Neural cell (in vitro differentiated cells): Measurements from ENCODE around the gene DNAJC15. TPM values are rescaled to one million over a fixed set of nuclear protein-coding genes. Genes with fewer than 3 reads are reported as not detected.

Experiments used
- H2AFZ ChIP-seq: fragments of 200-600, 300-800 bp; sonication (generic), shearing (Covaris generic); 2 replicates; pipeline ENCODE4 v1.6.0; 2014; ENCODE audit warnings: low read depth, mild to moderate bottlenecking, antibody characterized with exemption, low read length, moderate library complexity
- H3F3A ChIP-seq: fragments of 200-600 bp; shearing (Covaris generic); 2 replicates; pipeline ENCODE4 v1.6.1; 2016; ENCODE audit warnings: mild to moderate bottlenecking, moderate library complexity, mixed read lengths, antibody characterized with exemption, low read length; ENCODE audit not compliant: insufficient read depth, poor library complexity, severe bottlenecking
- H3K27ac ChIP-seq: fragments of 200-600, 300-800 bp; sonication (generic), shearing (Covaris generic); 2 replicates; pipeline ENCODE4 v1.5.1; 2014; ENCODE audit warnings: mild to moderate bottlenecking, low read length, moderate library complexity
- H3K27me3 ChIP-seq: fragments of 300-800, 200-600 bp; sonication (generic), shearing (Covaris generic); 2 replicates; pipeline ENCODE4 v1.6.0; 2014; ENCODE audit warnings: mild to moderate bottlenecking, low read depth, low read length, moderate library complexity; ENCODE audit not compliant: insufficient read depth
- H3K36me3 ChIP-seq: fragments of 300-800, 200-600 bp; sonication (generic), shearing (Covaris generic); 2 replicates; pipeline ENCODE4 v1.5.1; 2014; ENCODE audit warnings: mild to moderate bottlenecking, antibody characterized with exemption, low read length, moderate library complexity; ENCODE audit not compliant: insufficient read depth
- H3K4me2 ChIP-seq: fragments of 300-800, 200-600 bp; sonication (generic), shearing (Covaris generic); 2 replicates; pipeline ENCODE4 v1.6.0; 2014; ENCODE audit warnings: mild to moderate bottlenecking, low read length
- H3K4me3 ChIP-seq: fragments of 300-800, 200-600 bp; sonication (generic), shearing (Covaris generic); 2 replicates; pipeline ENCODE4 v1.5.1; 2014; ENCODE audit warnings: mild to moderate bottlenecking, low read length, moderate library complexity
- H3K79me2 ChIP-seq: fragments of 200-600 bp; shearing (Covaris generic); replicated peaks from 2 replicates; pipeline ENCODE4 v1.6.0; 2014; ENCODE audit warnings: mild to moderate bottlenecking, low read length, moderate library complexity; ENCODE audit not compliant: insufficient read depth
- H3K9ac ChIP-seq: fragments of 300-800, 200-600 bp; sonication (generic), shearing (Covaris generic); 2 replicates; pipeline ENCODE4 v1.6.1; 2016; ENCODE audit warnings: mild to moderate bottlenecking, low read length, mixed read lengths
- H3K9me2 ChIP-seq: fragments of 200-600 bp; shearing (Covaris generic); 2 replicates; pipeline ENCODE4 v1.6.1; 2016; ENCODE audit warnings: mild to moderate bottlenecking, low read length, mixed read lengths; ENCODE audit not compliant: insufficient read depth
- H3K9me3 ChIP-seq: fragments of 200-600, 300-800 bp; sonication (generic), shearing (Covaris generic); 2 replicates; pipeline ENCODE4 v1.6.1; 2016; ENCODE audit warnings: mild to moderate bottlenecking, mixed run types, low read length, moderate library complexity, mixed read lengths
- H4K20me1 ChIP-seq: fragments of 200-600 bp; shearing (Covaris generic); 2 replicates; pipeline ENCODE4 v1.6.1; 2016; ENCODE audit warnings: mild to moderate bottlenecking, mixed run types; ENCODE audit not compliant: insufficient read depth
- CTCF ChIP-seq: fragments of 450-650 bp; IDR thresholded peaks from 2 replicates; pipeline ENCODE4 v1.5.1; 2014; ENCODE audit warnings: antibody characterized with exemption, mild to moderate bottlenecking, moderate library complexity; ENCODE audit not compliant: poor library complexity, severe bottlenecking
- EP300 ChIP-seq: fragments of 450-650 bp; conservative IDR thresholded peaks from 2 replicates; pipeline ENCODE4 v1.6.1; 2014; ENCODE audit warnings: antibody characterized with exemption, mild to moderate bottlenecking, moderate library complexity; ENCODE audit not compliant: poor library complexity, severe bottlenecking
- EZH2 ChIP-seq: fragments of 200-600, 300-800 bp; shearing (Covaris generic), sonication (generic); IDR thresholded peaks from 2 replicates; pipeline ENCODE4 v1.6.1; 2014; ENCODE audit warnings: antibody characterized with exemption, low read length, borderline replicate concordance, mild to moderate bottlenecking; ENCODE audit not compliant: insufficient read depth, poor library complexity, severe bottlenecking
- MXI1 ChIP-seq: fragments of 450-650 bp; conservative IDR thresholded peaks from 2 replicates; pipeline ENCODE4 v1.6.1; 2014; ENCODE audit warnings: antibody characterized with exemption, mild to moderate bottlenecking; ENCODE audit not compliant: poor library complexity, severe bottlenecking
- POLR2AphosphoS5 ChIP-seq: IDR thresholded peaks from 2 replicates; pipeline ENCODE4 v1.6.1; 2012
- RAD21 ChIP-seq: fragments of 450-650 bp; conservative IDR thresholded peaks from 2 replicates; pipeline ENCODE4 v1.6.1; 2014; ENCODE audit warnings: antibody characterized with exemption, mild to moderate bottlenecking, moderate library complexity
- REST ChIP-seq: IDR thresholded peaks from 2 replicates; pipeline ENCODE4 v1.6.1; 2012; ENCODE audit warnings: borderline replicate concordance
- SMC3 ChIP-seq: fragments of 450-650 bp; conservative IDR thresholded peaks from 2 replicates; pipeline ENCODE4 v1.6.1; 2014; ENCODE audit warnings: antibody characterized with exemption, mild to moderate bottlenecking, moderate library complexity; ENCODE audit not compliant: poor library complexity
- TAF1 ChIP-seq: IDR thresholded peaks from 2 replicates; pipeline ENCODE4 v1.6.1; 2012; ENCODE audit warnings: low read depth
- polyA plus RNA-seq: library from polyadenylated mRNA; depleted of rRNA; stranded (reverse); fragments of >200 nt; gene quantifications from 2 replicates; pipeline ENCODE4 v1.2.3, GENCODE V29; 2014

DNAJC15 gene
- polyA plus RNA-seq, 1 donor from 2014 or later, result 0.84 TPM

DNA sequence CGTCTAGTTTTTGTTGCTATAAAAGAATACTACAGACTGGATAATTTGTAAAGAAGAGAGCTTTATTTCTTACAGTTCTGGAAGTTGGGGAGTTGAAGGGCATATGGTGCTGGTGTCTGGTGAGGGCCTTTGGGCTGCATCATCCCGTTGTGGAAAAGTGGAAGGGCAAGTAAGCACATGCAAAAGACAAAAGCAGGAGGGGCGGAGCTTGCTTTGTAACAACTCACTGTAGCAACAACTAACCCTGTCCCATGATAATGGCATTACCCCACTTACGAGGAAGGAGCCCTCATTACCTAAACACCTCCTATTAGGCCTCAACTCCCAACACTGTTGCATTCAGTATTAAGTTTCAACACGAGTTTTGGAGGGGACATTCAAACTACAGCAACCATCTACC is 7.2 kb upstream of the DNAJC15 start:
- TF ChIP-seq CTCF, result no peak
- no peak for TF ChIP-seq MXI1
- TF ChIP-seq REST, result no peak
- TF ChIP-seq EP300, result no peak
- TF ChIP-seq RAD21, result no peak
- TF ChIP-seq SMC3, result no peak
- no peak for TF ChIP-seq POLR2AphosphoS5
- no peaks in the 10 kb centered on the region for H4K20me1 ChIP-seq
- H3K36me3 ChIP-seq, result no peaks in the 10 kb centered on the region

GRCh38 chr13:43019811-43020210 is 3.6 kb upstream of the DNAJC15 start:
- no peaks in the 10 kb centered on the region for H4K20me1 ChIP-seq
- H3K27ac ChIP-seq, result no peak overlapping the region
- H3K79me2 ChIP-seq, result no peaks in the 10 kb centered on the region
- no peaks in the 10 kb centered on the region for H3F3A ChIP-seq
- H3K9me3 ChIP-seq, result no peaks in the 10 kb centered on the region
- H2AFZ ChIP-seq, result no peak overlapping the region
- no peaks in the 10 kb centered on the region for H3K27me3 ChIP-seq
- H3K9me2 ChIP-seq, result no peaks in the 10 kb centered on the region
- no peaks in the 10 kb centered on the region for H3K36me3 ChIP-seq
- H3K4me3 ChIP-seq, result no peak overlapping the region
- no peak for TF ChIP-seq POLR2AphosphoS5
- no peak for TF ChIP-seq CTCF
- no peak for TF ChIP-seq RAD21
- no peak for TF ChIP-seq SMC3
- no peak for TF ChIP-seq MXI1
- TF ChIP-seq REST, result no peak
- no peak for TF ChIP-seq EZH2
- TF ChIP-seq EP300, result no peak
- no peak for TF ChIP-seq TAF1
- no peak overlapping the region for H3K4me2 ChIP-seq
- H3K9ac ChIP-seq, result no peak overlapping the region

More for the DNA sequence above, 7.2 kb upstream of the DNAJC15 start:
- no peaks in the 10 kb centered on the region for H3K9me3 ChIP-seq
- no peak overlapping the region for H3K9ac ChIP-seq
- H3K9me2 ChIP-seq, result no peaks in the 10 kb centered on the region
- no peak overlapping the region for H2AFZ ChIP-seq
- H3K4me2 ChIP-seq, result no peak overlapping the region
- no peak overlapping the region for H3K4me3 ChIP-seq
- H3K27ac ChIP-seq, result no peak overlapping the region
- no peaks in the 10 kb centered on the region for H3K27me3 ChIP-seq
- H3F3A ChIP-seq, result no peaks in the 10 kb centered on the region
- no peaks in the 10 kb centered on the region for H3K79me2 ChIP-seq
